CD4-positive, alpha-beta T cell treated with Interferon gamma for 1 hour (primary cell): Measurements from ENCODE around the gene ELMO1.
"Not testable (repeated sequence)": the region's sequence is repeated elsewhere in the genome, so short reads cannot be mapped to it uniquely, and the experiment has no call there.

Experiments
- DNase-seq: peaks from one replicate; pipeline ENCODE4 v3.0.0-alpha.2; 2020

ELMO1 gene

GRCh38 chr7:37160656-37161055, 288.0 kb downstream of the ELMO1 start:
- DNase-seq, result no peak

GRCh38 chr7:37153376-37153775, 295.3 kb downstream of the ELMO1 start:
- DNase-seq, result no peak

GRCh38 chr7:37151741-37152413, 296.8 kb downstream of the ELMO1 start:
- DNase-seq, result no peak

- DNase-seq, result no peak
Measured at GRCh38 chr7:37150856-37151255, 297.8 kb downstream of the ELMO1 start.

GRCh38 chr7:37150180-37150579, 298.5 kb downstream of the ELMO1 start:
- DNase-seq, result no peak

- DNase-seq, result no peak
Measured at GRCh38 chr7:37149773-37150124, 298.9 kb downstream of the ELMO1 start.

- DNase-seq, result no peak
Measured at GRCh38 chr7:37149051-37149772, 299.5 kb downstream of the ELMO1 start.

- no peak for DNase-seq
Measured at GRCh38 chr7:37145682-37146081, 303.0 kb downstream of the ELMO1 start.

GRCh38 chr7:37144423-37144822, 304.2 kb downstream of the ELMO1 start:
- DNase-seq, result no peak

- no peak for DNase-seq
Measured at GRCh38 chr7:37142958-37143357, 305.7 kb downstream of the ELMO1 start.

- no peak for DNase-seq
Measured at GRCh38 chr7:37141742-37142141, 306.9 kb downstream of the ELMO1 start.

- DNase-seq, result not testable (repeated sequence)
Measured at GRCh38 chr7:37133902-37134301, 314.8 kb downstream of the ELMO1 start.

- DNase-seq, result no peak
Measured at GRCh38 chr7:37131855-37132254, 316.8 kb downstream of the ELMO1 start.

GRCh38 chr7:37129035-37129425, 319.6 kb downstream of the ELMO1 start:
- no peak for DNase-seq

- DNase-seq, result no peak
Measured at GRCh38 chr7:37128327-37129034, 320.2 kb downstream of the ELMO1 start.

- DNase-seq, result no peak
Measured at GRCh38 chr7:37119296-37119860, 329.3 kb downstream of the ELMO1 start.

- DNase-seq, result no peak
Measured at GRCh38 chr7:37118004-37118403, 330.7 kb downstream of the ELMO1 start.

GRCh38 chr7:37117292-37117691, 331.4 kb downstream of the ELMO1 start:
- no peak for DNase-seq

- DNase-seq, result no peak
Measured at GRCh38 chr7:37116093-37116701, 332.5 kb downstream of the ELMO1 start.

GRCh38 chr7:37113661-37114355, 334.9 kb downstream of the ELMO1 start:
- no peak for DNase-seq

- no peak for DNase-seq
Measured at GRCh38 chr7:37112876-37113275, 335.8 kb downstream of the ELMO1 start.

GRCh38 chr7:37112218-37112617, 336.4 kb downstream of the ELMO1 start:
- no peak for DNase-seq

- DNase-seq, result no peak
Measured at GRCh38 chr7:37111459-37111858, 337.2 kb downstream of the ELMO1 start.
